Measurements from ENCODE around the gene CD109.

- TF ChIP-seq POLR2AphosphoS5 (IDR thresholded peaks at IDR 0.05; ENCODE audit: low read depth, low read length), result no peak
- TF ChIP-seq TAF1 (IDR thresholded peaks at IDR 0.05; ENCODE audit: borderline replicate concordance, insufficient read depth, low read length), result no peak
These were observed 170.3 kb downstream of the CD109 start for GRCh38 chr6:73866305-73866704.

All from PFSK-1 (cell line).